HG02884 (cell line): ENCODE results near the gene PINLYP.

Experiments
- ATAC-seq: cut with Tn5 transposase; IDR thresholded peaks from one replicate; pipeline ENCODE4 v1.9.1; 2021; ENCODE audit warnings: mild to moderate bottlenecking, moderate library complexity; ENCODE audit not compliant: unreplicated experiment

The PINLYP gene

GRCh38 chr19:43626838-43627237, 51.2 kb downstream of the PINLYP start:
- ATAC-seq: no peak

- no peak for ATAC-seq
Measured at GRCh38 chr19:43628646-43629326, 53.2 kb downstream of the PINLYP start.

- no peak for ATAC-seq
Measured at GRCh38 chr19:43631491-43631890, 55.9 kb downstream of the PINLYP start.
